Thymus (tissue), 11 donors: ENCODE measurements around the gene RFPL4AL1. TPM values are rescaled to one million over a fixed set of nuclear protein-coding genes. Genes with fewer than 3 reads are reported as not detected.

Source experiments
- DNase-seq, 9 donors: peaks; one replicate each; pipeline ENCODE4 v3.0.0-alpha.2; 2013; ENCODE audit warnings: low spot score in 9 of 9, low read depth in 6 of 9, missing footprints in 1 of 9
- H3K27ac ChIP-seq, 2 donors: one replicate each; pipeline ENCODE4 v1.5.1; 2013; ENCODE audit warnings: control low read depth in 1 of 2, low read depth in 1 of 2, low read length in 1 of 2, mild to moderate bottlenecking in 1 of 2, moderate library complexity in 1 of 2
- H3K27me3 ChIP-seq, 2 donors: one replicate each; pipeline ENCODE4 v1.5.1; 2013; ENCODE audit warnings: low read length in 1 of 2; ENCODE audit not compliant: control insufficient read depth in 2 of 2, insufficient read depth in 1 of 2
- H3K36me3 ChIP-seq, 2 donors: one replicate each; pipeline ENCODE4 v1.5.1; 2013; ENCODE audit warnings: low read length in 1 of 2, mild to moderate bottlenecking in 1 of 2, moderate library complexity in 1 of 2; ENCODE audit not compliant: control insufficient read depth in 2 of 2, insufficient read depth in 2 of 2
- H3K4me1 ChIP-seq, 2 donors: one replicate each; pipeline ENCODE4 v1.5.1; 2013; ENCODE audit warnings: low read length in 2 of 2; ENCODE audit not compliant: control insufficient read depth in 2 of 2, insufficient read depth in 2 of 2
- H3K4me3 ChIP-seq, 2 donors: one replicate each; pipeline ENCODE4 v1.5.1; 2013; ENCODE audit warnings: low read length in 2 of 2, control low read depth in 1 of 2, mild to moderate bottlenecking in 1 of 2
- H3K9me3 ChIP-seq, 2 donors: one replicate each; pipeline ENCODE4 v1.5.1; 2013; ENCODE audit warnings: low read length in 1 of 2, mild to moderate bottlenecking in 1 of 2; ENCODE audit not compliant: control insufficient read depth in 2 of 2, insufficient read depth in 1 of 2
- WGBS: extraction: QIAGEN DNeasy Blood & Tissue Kit; methylation state at CpG from one replicate; pipeline ENCODE4 v1.1.7; 2013; 5-methylcytosine and 5-hydroxymethylcytosine counted together
- polyA plus RNA-seq: library from polyadenylated mRNA; stranded (reverse); fragments of 200-250 nt; gene quantifications from one replicate; pipeline ENCODE4 v1.2.3, GENCODE V29; 2013
- total RNA-seq: library from RNA; stranded (reverse); fragments of 120-200 nt; gene quantifications from one replicate; pipeline ENCODE4 v1.2.4, GENCODE V29; 2013
- donor health status: healthy.

The RFPL4AL1 gene
- total and polyA plus RNA-seq, 2 donors: 0.05 to 0.28 TPM

- peak in 5 of 9 donors; percentile 1 to 29 (median 14) for DNase-seq
- Histone ChIP-seq H3K9me3 (no peaks in the 10 kb centered on the region), H3K4me1 (no peaks in the 10 kb centered on the region), H3K4me3 (no peak overlapping the region), H3K36me3 (no peaks in the 10 kb centered on the region), H3K27me3 (no peaks in the 10 kb centered on the region), H3K27ac (no peak overlapping the region)
- WGBS: 37% methylated on average over 20 of the region's 20 CpGs
Measured at GRCh38 chr19:55809381-55810058, 40.6 kb downstream of the RFPL4AL1 start.

GRCh38 chr19:55811340-55811739, 42.4 kb downstream of the RFPL4AL1 start:
- 81% methylated on average over 3 of the region's 3 CpGs for WGBS
- no peak overlapping the region for H3K27ac ChIP-seq
- H3K36me3 ChIP-seq: no peaks in the 10 kb centered on the region
- DNase-seq: no peak
- no peak overlapping the region for H3K4me3 ChIP-seq
- H3K4me1 ChIP-seq: no peaks in the 10 kb centered on the region
- no peaks in the 10 kb centered on the region for H3K27me3 ChIP-seq
- no peaks in the 10 kb centered on the region for H3K9me3 ChIP-seq

- H3K4me1 ChIP-seq: no peaks in the 10 kb centered on the region
- no peaks in the 10 kb centered on the region for H3K36me3 ChIP-seq
- no peak overlapping the region for H3K4me3 ChIP-seq
- H3K27ac ChIP-seq: no peak overlapping the region
- WGBS: 66% methylated on average over 7 of the region's 7 CpGs
- no peaks in the 10 kb centered on the region for H3K27me3 ChIP-seq
- H3K9me3 ChIP-seq: no peaks in the 10 kb centered on the region
- no peak for DNase-seq
Measured at GRCh38 chr19:55812449-55812848, 43.5 kb downstream of the RFPL4AL1 start.

- no peaks in the 10 kb centered on the region for H3K9me3 ChIP-seq
- WGBS: 96% methylated on average over 5 of the region's 5 CpGs
- no peaks in the 10 kb centered on the region for H3K36me3 ChIP-seq
- no peak overlapping the region for H3K27ac ChIP-seq
- H3K27me3 ChIP-seq: no peaks in the 10 kb centered on the region
- no peaks in the 10 kb centered on the region for H3K4me1 ChIP-seq
- DNase-seq: no peak
- no peak overlapping the region for H3K4me3 ChIP-seq
Measured at GRCh38 chr19:55813906-55814305, 45.0 kb downstream of the RFPL4AL1 start.

- no peak overlapping the region for H3K4me3 ChIP-seq
- no peaks in the 10 kb centered on the region for H3K4me1 ChIP-seq
- DNase-seq: no peak
- H3K27me3 ChIP-seq: no peaks in the 10 kb centered on the region
- no peaks in the 10 kb centered on the region for H3K9me3 ChIP-seq
- H3K27ac ChIP-seq: no peak overlapping the region
- no peaks in the 10 kb centered on the region for H3K36me3 ChIP-seq
- 84% methylated on average over 3 of the region's 3 CpGs for WGBS
Measured at GRCh38 chr19:55820037-55820436, 51.1 kb downstream of the RFPL4AL1 start.

Other genes starting within 250 kb of the RFPL4AL1 start
- gene SBK2, start 232.0 kb upstream of the RFPL4AL1 start, total RNA-seq: not detected
- not detected for gene SBK2, start 232.0 kb upstream of the RFPL4AL1 start, polyA plus RNA-seq
- not detected for gene SBK3, start 223.6 kb upstream of the RFPL4AL1 start, total RNA-seq
- 0.11 TPM for gene SBK3, start 223.6 kb upstream of the RFPL4AL1 start, polyA plus RNA-seq
- 2.3 TPM for gene ZNF579, start 188.3 kb upstream of the RFPL4AL1 start, total RNA-seq
- 5.5 TPM for gene ZNF579, start 188.3 kb upstream of the RFPL4AL1 start, polyA plus RNA-seq
- gene FIZ1, start 169.6 kb upstream of the RFPL4AL1 start, total RNA-seq: 4.6 TPM
- 11.9 TPM for gene FIZ1, start 169.6 kb upstream of the RFPL4AL1 start, polyA plus RNA-seq
- gene ZNF524, start 168.8 kb upstream of the RFPL4AL1 start, total RNA-seq: 13.3 TPM
- gene ZNF524, start 168.8 kb upstream of the RFPL4AL1 start, polyA plus RNA-seq: 25.0 TPM
- 0.85 TPM for gene ZNF865, start 163.5 kb upstream of the RFPL4AL1 start, total RNA-seq
- gene ZNF865, start 163.5 kb upstream of the RFPL4AL1 start, polyA plus RNA-seq: 7.2 TPM
- gene ZNF784, start 144.6 kb upstream of the RFPL4AL1 start, total RNA-seq: 2.7 TPM
- 5.4 TPM for gene ZNF784, start 144.6 kb upstream of the RFPL4AL1 start, polyA plus RNA-seq
- gene ZNF580, start 128.1 kb upstream of the RFPL4AL1 start, total RNA-seq: 6.4 TPM
- gene ZNF580, start 128.1 kb upstream of the RFPL4AL1 start, polyA plus RNA-seq: 32.9 TPM
- gene ZNF581, start 125.5 kb upstream of the RFPL4AL1 start, total RNA-seq: 19.0 TPM
- 22.9 TPM for gene ZNF581, start 125.5 kb upstream of the RFPL4AL1 start, polyA plus RNA-seq
- 6.2 TPM for gene CCDC106, start 120.9 kb upstream of the RFPL4AL1 start, total RNA-seq
- gene CCDC106, start 120.9 kb upstream of the RFPL4AL1 start, polyA plus RNA-seq: 17.2 TPM
- 137 TPM for gene U2AF2, start 114.1 kb upstream of the RFPL4AL1 start, total RNA-seq
- 123 TPM for gene U2AF2, start 114.1 kb upstream of the RFPL4AL1 start, polyA plus RNA-seq
- 9.9 TPM for gene EPN1, start 93.9 kb upstream of the RFPL4AL1 start, total RNA-seq
- gene EPN1, start 93.9 kb upstream of the RFPL4AL1 start, polyA plus RNA-seq: 34.6 TPM
- gene NLRP9, start 30.7 kb upstream of the RFPL4AL1 start, total RNA-seq: not detected
- gene NLRP9, start 30.7 kb upstream of the RFPL4AL1 start, polyA plus RNA-seq: 0.02 TPM
- 0.33 TPM for gene RFPL4A, start 10.0 kb upstream of the RFPL4AL1 start, total RNA-seq
- 0.23 TPM for gene RFPL4A, start 10.0 kb upstream of the RFPL4AL1 start, polyA plus RNA-seq
- under 0.01 TPM for gene NLRP11, start 62.9 kb downstream of the RFPL4AL1 start, total RNA-seq
- 0.02 TPM for gene NLRP11, start 62.9 kb downstream of the RFPL4AL1 start, polyA plus RNA-seq
- under 0.01 TPM for gene NLRP4, start 67.4 kb downstream of the RFPL4AL1 start, total RNA-seq
- gene NLRP4, start 67.4 kb downstream of the RFPL4AL1 start, polyA plus RNA-seq: 0.09 TPM
- not detected for gene NLRP13, start 163.2 kb downstream of the RFPL4AL1 start, total RNA-seq
- 0.02 TPM for gene NLRP13, start 163.2 kb downstream of the RFPL4AL1 start, polyA plus RNA-seq
- gene NLRP8, start 178.7 kb downstream of the RFPL4AL1 start, total RNA-seq: not detected
- gene NLRP8, start 178.7 kb downstream of the RFPL4AL1 start, polyA plus RNA-seq: not detected
- gene NLRP5, start 217.7 kb downstream of the RFPL4AL1 start, total RNA-seq: not detected
- gene NLRP5, start 217.7 kb downstream of the RFPL4AL1 start, polyA plus RNA-seq: 0.02 TPM